ENCODE measurements around the gene CCDC40. TPM values are rescaled to one million over a fixed set of nuclear protein-coding genes. Genes with fewer than 3 reads are reported as not detected.

The CCDC40 gene
- total and polyA plus RNA-seq, 2 of the 13 experiments (the other 11 are each of a cell fraction or from before 2014, with no cell fraction given): 4.1 to 5.5 TPM

DNA sequence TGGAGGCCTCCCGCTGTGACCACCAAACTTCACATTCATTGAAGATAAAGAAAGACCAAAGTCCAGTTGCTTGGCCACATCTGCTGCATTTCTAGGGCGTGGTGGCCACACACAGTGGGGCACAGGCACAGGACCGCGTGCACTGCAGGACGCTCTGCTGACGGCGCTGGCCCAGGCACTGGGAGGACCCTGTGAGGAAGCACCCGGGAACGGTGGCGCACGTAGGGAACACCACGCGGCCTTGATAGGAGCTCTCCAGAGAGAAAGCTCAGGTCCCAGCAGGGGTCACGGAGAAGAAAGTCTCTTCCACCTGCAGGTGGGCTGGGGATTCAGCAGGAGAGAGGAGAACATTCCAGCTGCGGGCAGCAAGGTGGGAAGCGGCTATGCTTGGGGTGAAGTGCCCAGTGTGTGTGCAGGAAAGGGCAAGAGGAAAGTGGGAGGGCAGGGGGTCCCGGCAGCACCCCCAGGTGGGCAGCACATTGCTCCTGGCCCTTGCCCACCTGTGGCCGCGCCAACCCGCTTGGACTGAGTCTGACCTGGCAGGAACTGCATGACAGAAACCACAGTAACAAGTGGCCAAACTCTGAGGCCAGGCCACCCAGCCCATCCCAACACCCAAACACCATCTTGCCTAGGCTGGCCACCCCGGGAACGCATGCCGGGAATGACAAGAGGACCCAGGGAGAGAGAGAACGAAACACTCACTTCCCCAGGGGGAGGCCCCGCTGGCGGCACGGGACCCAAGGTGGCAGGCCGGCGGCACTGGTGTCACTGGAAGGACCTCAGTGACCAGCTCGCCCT, 33.6 kb upstream of the CCDC40 start:
- peak overlapping the region; percentile 14; the same call in 1 of the 2 replicates for H3K9ac ChIP-seq (ENCODE audit: insufficient read depth, low read depth, low read length)
- POLR2A ChIA-PET: interaction anchor here (1.0 to 8.5 kb wide), 3 partner anchors 9 to 164 kb away, joined by 3 to 111 read pairs (median 3); partner anchors contain the start of genes CBX4 and GAA
- peak; percentile 41; the same call in 1 of the 2 replicates for TF ChIP-seq GABPB1 (CRISPR knock-in tag; IDR thresholded peaks at IDR 0.05)
- TF ChIP-seq ZFP37 (CRISPR knock-in tag; IDR thresholded peaks at IDR 0.05; ENCODE audit: borderline replicate concordance): no peak
- TF ChIP-seq, protein P1, sequence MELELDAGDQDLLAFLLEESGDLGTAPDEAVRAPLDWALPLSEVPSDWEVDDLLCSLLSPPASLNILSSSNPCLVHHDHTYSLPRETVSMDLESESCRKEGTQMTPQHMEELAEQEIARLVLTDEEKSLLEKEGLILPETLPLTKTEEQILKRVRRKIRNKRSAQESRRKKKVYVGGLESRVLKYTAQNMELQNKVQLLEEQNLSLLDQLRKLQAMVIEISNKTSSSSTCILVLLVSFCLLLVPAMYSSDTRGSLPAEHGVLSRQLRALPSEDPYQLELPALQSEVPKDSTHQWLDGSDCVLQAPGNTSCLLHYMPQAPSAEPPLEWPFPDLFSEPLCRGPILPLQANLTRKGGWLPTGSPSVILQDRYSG (CRISPR knock-in tag; IDR thresholded peaks at IDR 0.05): no peak
- TF ChIP-seq RARA (CRISPR knock-in tag; IDR thresholded peaks at IDR 0.05): 0 out of 2 replicates have a peak, but pooled peaks have one; percentile 10
- TF ChIP-seq ZNF543 (CRISPR knock-in tag; IDR thresholded peaks at IDR 0.05): no peak
- peak; percentile 24; the same call in 1 of the 2 replicates for TF ChIP-seq NR2C2 (CRISPR knock-in tag; IDR thresholded peaks at IDR 0.05; ENCODE audit: borderline replicate concordance)
- TF ChIP-seq HCFC1 (IDR thresholded peaks at IDR 0.05; ENCODE audit: low read depth, low read length): no peak
- TF ChIP-seq, protein P2, sequence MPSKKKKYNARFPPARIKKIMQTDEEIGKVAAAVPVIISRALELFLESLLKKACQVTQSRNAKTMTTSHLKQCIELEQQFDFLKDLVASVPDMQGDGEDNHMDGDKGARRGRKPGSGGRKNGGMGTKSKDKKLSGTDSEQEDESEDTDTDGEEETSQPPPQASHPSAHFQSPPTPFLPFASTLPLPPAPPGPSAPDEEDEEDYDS (CRISPR knock-in tag; IDR thresholded peaks at IDR 0.05): 0 out of 2 replicates have a peak, but pooled peaks have one; percentile 13
- no peak for TF ChIP-seq NAIF1 (CRISPR knock-in tag; IDR thresholded peaks at IDR 0.05; ENCODE audit: borderline replicate concordance)
- TF ChIP-seq BRCA1 (CRISPR knock-in tag; IDR thresholded peaks at IDR 0.05): no peak
- no peak for TF ChIP-seq NR2F6 (IDR thresholded peaks at IDR 0.05)
- TF ChIP-seq NR2F6 (CRISPR knock-in tag; IDR thresholded peaks at IDR 0.05): no peak
- TF ChIP-seq, protein P3, sequence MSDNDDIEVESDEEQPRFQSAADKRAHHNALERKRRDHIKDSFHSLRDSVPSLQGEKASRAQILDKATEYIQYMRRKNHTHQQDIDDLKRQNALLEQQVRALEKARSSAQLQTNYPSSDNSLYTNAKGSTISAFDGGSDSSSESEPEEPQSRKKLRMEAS (IDR thresholded peaks at IDR 0.05): peak; percentile 75
- TF ChIP-seq, protein P4, sequence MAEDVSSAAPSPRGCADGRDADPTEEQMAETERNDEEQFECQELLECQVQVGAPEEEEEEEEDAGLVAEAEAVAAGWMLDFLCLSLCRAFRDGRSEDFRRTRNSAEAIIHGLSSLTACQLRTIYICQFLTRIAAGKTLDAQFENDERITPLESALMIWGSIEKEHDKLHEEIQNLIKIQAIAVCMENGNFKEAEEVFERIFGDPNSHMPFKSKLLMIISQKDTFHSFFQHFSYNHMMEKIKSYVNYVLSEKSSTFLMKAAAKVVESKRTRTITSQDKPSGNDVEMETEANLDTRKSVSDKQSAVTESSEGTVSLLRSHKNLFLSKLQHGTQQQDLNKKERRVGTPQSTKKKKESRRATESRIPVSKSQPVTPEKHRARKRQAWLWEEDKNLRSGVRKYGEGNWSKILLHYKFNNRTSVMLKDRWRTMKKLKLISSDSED (CRISPR knock-in tag; IDR thresholded peaks at IDR 0.05): no peak
- no peak for TF ChIP-seq ZMYM3 (CRISPR knock-in tag; IDR thresholded peaks at IDR 0.05)
- TF ChIP-seq, protein P5, sequence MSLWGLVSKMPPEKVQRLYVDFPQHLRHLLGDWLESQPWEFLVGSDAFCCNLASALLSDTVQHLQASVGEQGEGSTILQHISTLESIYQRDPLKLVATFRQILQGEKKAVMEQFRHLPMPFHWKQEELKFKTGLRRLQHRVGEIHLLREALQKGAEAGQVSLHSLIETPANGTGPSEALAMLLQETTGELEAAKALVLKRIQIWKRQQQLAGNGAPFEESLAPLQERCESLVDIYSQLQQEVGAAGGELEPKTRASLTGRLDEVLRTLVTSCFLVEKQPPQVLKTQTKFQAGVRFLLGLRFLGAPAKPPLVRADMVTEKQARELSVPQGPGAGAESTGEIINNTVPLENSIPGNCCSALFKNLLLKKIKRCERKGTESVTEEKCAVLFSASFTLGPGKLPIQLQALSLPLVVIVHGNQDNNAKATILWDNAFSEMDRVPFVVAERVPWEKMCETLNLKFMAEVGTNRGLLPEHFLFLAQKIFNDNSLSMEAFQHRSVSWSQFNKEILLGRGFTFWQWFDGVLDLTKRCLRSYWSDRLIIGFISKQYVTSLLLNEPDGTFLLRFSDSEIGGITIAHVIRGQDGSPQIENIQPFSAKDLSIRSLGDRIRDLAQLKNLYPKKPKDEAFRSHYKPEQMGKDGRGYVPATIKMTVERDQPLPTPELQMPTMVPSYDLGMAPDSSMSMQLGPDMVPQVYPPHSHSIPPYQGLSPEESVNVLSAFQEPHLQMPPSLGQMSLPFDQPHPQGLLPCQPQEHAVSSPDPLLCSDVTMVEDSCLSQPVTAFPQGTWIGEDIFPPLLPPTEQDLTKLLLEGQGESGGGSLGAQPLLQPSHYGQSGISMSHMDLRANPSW (CRISPR knock-in tag; IDR thresholded peaks at IDR 0.05; ENCODE audit: borderline replicate concordance): no peak
- TF ChIP-seq ZSCAN30 (CRISPR knock-in tag; IDR thresholded peaks at IDR 0.05): no peak
- TF ChIP-seq, protein P6, sequence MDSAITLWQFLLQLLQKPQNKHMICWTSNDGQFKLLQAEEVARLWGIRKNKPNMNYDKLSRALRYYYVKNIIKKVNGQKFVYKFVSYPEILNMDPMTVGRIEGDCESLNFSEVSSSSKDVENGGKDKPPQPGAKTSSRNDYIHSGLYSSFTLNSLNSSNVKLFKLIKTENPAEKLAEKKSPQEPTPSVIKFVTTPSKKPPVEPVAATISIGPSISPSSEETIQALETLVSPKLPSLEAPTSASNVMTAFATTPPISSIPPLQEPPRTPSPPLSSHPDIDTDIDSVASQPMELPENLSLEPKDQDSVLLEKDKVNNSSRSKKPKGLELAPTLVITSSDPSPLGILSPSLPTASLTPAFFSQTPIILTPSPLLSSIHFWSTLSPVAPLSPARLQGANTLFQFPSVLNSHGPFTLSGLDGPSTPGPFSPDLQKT (CRISPR knock-in tag; IDR thresholded peaks at IDR 0.05; ENCODE audit: borderline replicate concordance): no peak

More for the DNA sequence above, 33.6 kb upstream of the CCDC40 start:
- Histone ChIP-seq H3K27ac (ENCODE audit: extremely low read length, insufficient read depth, low read length) (peak overlapping the region; percentile 12), H3K36me3 (replicated peaks in 1 of 2; ENCODE audit: control insufficient read depth in 1 of 2, insufficient read depth in 2 of 2, low read length in 2 of 2) (no peaks in the 10 kb centered on the region; a peak in 1 of 5 replicates), H4K20me1 (ENCODE audit: insufficient read depth, low read length) (no peaks in the 10 kb centered on the region), H2AFZ (ENCODE audit: low read length) (no peak overlapping the region), H3K9me3 (ENCODE audit: low read length) (no peaks in the 10 kb centered on the region), H3K4me3 (replicated peaks in 1 of 3; ENCODE audit: insufficient read depth in 1 of 3, low read depth in 2 of 3, low read length in 3 of 3) (no peak overlapping the region), H3K27me3 (ENCODE audit: control insufficient read depth in 1 of 2, insufficient read depth in 2 of 2, low read length in 2 of 2) (no peaks in the 10 kb centered on the region), H3K79me2 (ENCODE audit: insufficient read depth, low read length) (no peaks in the 10 kb centered on the region), H3K4me2 (ENCODE audit: low read depth, low read length) (no peak overlapping the region), H3K4me1 (ENCODE audit: insufficient read depth, low read length) (peaks cover 41% of the 10 kb centered on the region)
- DNase-seq (ENCODE audit: low spot score) (no peak), ATAC-seq (no peak), FAIRE-seq (no peak)
- intact Hi-C loops (cut with micrococcal nuclease; ENCODE audit: unreplicated experiment): no loop called here
- CTCF ChIA-PET (ENCODE audit: low intra/inter-chr PET ratio, low total read pairs): no interaction called here
- WGBS (ENCODE audit: low lambda C conversion rate): 86% methylated on average over 29 of the region's 30 CpGs
- in situ Hi-C loops (cut with HindIII; ENCODE audit: extremely low pct_ligation_motif_present, low pct_unique_long_range_greater_than_20kb): no loop called here
- no TSS peak for BruUV-seq (replicated peaks)
